HL-60 (cell line): Measurements from ENCODE around the gene ANKRD50.

ENCODE experiments used
- GABPA ChIP-seq: IDR thresholded peaks from 2 replicates; pipeline ENCODE4 v1.6.1; 2012; ENCODE audit warnings: low read depth
- POLR2AphosphoS5 ChIP-seq: IDR thresholded peaks from 2 replicates; pipeline ENCODE4 v1.6.1; 2012; ENCODE audit warnings: low read depth
- TF ChIP-seq, protein P1 (sequence below): IDR thresholded peaks from one replicate; pipeline ENCODE4 v1.5.1; 2011; ENCODE audit warnings: low read length, control low read depth, inconsistent platforms; ENCODE audit not compliant: insufficient read depth
- TF ChIP-seq, protein P2 (sequence below): IDR thresholded peaks from 2 replicates; pipeline ENCODE4 v1.6.1; 2012; ENCODE audit warnings: low read depth; ENCODE audit not compliant: insufficient replicate concordance

DNA sequence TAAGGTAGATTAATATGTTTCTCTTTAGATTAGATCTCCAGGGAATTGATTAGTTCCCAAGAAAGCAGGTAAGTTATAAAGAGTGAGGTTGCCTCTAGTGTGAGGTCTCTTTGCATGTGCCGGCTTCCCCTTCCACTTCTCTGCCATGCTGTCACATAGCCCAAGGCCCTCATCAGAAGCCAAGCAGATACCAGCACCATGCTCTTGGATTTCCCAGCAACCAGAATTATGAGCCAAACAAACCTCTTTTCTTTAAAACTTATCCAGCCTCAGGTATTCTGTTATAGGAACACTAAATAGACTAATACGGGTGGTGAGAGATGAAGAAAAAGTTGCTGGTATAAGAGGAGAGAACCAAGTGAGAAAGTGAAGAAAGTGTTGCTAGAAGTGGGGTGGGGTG lies 15.1 kb downstream of the ANKRD50 start:
- TF ChIP-seq, protein P1, sequence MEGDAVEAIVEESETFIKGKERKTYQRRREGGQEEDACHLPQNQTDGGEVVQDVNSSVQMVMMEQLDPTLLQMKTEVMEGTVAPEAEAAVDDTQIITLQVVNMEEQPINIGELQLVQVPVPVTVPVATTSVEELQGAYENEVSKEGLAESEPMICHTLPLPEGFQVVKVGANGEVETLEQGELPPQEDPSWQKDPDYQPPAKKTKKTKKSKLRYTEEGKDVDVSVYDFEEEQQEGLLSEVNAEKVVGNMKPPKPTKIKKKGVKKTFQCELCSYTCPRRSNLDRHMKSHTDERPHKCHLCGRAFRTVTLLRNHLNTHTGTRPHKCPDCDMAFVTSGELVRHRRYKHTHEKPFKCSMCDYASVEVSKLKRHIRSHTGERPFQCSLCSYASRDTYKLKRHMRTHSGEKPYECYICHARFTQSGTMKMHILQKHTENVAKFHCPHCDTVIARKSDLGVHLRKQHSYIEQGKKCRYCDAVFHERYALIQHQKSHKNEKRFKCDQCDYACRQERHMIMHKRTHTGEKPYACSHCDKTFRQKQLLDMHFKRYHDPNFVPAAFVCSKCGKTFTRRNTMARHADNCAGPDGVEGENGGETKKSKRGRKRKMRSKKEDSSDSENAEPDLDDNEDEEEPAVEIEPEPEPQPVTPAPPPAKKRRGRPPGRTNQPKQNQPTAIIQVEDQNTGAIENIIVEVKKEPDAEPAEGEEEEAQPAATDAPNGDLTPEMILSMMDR, result no peak
- TF ChIP-seq GABPA (no peak), POLR2AphosphoS5 (no peak)
- TF ChIP-seq, protein P2, sequence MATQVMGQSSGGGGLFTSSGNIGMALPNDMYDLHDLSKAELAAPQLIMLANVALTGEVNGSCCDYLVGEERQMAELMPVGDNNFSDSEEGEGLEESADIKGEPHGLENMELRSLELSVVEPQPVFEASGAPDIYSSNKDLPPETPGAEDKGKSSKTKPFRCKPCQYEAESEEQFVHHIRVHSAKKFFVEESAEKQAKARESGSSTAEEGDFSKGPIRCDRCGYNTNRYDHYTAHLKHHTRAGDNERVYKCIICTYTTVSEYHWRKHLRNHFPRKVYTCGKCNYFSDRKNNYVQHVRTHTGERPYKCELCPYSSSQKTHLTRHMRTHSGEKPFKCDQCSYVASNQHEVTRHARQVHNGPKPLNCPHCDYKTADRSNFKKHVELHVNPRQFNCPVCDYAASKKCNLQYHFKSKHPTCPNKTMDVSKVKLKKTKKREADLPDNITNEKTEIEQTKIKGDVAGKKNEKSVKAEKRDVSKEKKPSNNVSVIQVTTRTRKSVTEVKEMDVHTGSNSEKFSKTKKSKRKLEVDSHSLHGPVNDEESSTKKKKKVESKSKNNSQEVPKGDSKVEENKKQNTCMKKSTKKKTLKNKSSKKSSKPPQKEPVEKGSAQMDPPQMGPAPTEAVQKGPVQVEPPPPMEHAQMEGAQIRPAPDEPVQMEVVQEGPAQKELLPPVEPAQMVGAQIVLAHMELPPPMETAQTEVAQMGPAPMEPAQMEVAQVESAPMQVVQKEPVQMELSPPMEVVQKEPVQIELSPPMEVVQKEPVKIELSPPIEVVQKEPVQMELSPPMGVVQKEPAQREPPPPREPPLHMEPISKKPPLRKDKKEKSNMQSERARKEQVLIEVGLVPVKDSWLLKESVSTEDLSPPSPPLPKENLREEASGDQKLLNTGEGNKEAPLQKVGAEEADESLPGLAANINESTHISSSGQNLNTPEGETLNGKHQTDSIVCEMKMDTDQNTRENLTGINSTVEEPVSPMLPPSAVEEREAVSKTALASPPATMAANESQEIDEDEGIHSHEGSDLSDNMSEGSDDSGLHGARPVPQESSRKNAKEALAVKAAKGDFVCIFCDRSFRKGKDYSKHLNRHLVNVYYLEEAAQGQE, result no peak
